ENCODE results near the gene OR2V2.

The OR2V2 gene

GRCh38 chr5:181170237-181170825, 22.9 kb downstream of the OR2V2 start:
- TF ChIP-seq ZFP30 (CRISPR knock-in tag; IDR thresholded peaks at IDR 0.05) (no peak), ZC3H10 (CRISPR knock-in tag; IDR thresholded peaks at IDR 0.05) (no peak), ESRRG (CRISPR knock-in tag; IDR thresholded peaks at IDR 0.05) (no peak), TCF4 (CRISPR knock-in tag; IDR thresholded peaks at IDR 0.05; ENCODE audit: borderline replicate concordance) (no peak), CREB5 (CRISPR knock-in tag; IDR thresholded peaks at IDR 0.05; ENCODE audit: low read depth) (no peak), TOX (CRISPR knock-in tag; IDR thresholded peaks at IDR 0.05; ENCODE audit: borderline replicate concordance) (no peak)
- TF ChIP-seq, protein P1, sequence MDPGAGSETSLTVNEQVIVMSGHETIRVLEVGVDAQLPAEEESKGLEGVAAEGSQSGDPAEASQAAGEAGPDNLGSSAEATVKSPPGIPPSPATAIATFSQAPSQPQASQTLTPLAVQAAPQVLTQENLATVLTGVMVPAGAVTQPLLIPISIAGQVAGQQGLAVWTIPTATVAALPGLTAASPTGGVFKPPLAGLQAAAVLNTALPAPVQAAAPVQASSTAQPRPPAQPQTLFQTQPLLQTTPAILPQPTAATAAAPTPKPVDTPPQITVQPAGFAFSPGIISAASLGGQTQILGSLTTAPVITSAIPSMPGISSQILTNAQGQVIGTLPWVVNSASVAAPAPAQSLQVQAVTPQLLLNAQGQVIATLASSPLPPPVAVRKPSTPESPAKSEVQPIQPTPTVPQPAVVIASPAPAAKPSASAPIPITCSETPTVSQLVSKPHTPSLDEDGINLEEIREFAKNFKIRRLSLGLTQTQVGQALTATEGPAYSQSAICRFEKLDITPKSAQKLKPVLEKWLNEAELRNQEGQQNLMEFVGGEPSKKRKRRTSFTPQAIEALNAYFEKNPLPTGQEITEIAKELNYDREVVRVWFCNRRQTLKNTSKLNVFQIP (CRISPR knock-in tag; IDR thresholded peaks at IDR 0.05; ENCODE audit: borderline replicate concordance, low read depth): no peak
- TF ChIP-seq, protein P2, sequence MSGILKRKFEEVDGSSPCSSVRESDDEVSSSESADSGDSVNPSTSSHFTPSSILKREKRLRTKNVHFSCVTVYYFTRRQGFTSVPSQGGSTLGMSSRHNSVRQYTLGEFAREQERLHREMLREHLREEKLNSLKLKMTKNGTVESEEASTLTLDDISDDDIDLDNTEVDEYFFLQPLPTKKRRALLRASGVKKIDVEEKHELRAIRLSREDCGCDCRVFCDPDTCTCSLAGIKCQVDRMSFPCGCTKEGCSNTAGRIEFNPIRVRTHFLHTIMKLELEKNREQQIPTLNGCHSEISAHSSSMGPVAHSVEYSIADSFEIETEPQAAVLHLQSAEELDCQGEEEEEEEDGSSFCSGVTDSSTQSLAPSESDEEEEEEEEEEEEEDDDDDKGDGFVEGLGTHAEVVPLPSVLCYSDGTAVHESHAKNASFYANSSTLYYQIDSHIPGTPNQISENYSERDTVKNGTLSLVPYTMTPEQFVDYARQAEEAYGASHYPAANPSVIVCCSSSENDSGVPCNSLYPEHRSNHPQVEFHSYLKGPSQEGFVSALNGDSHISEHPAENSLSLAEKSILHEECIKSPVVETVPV (CRISPR knock-in tag; IDR thresholded peaks at IDR 0.05): no peak
- ATAC-seq: peak; percentile 1; the same call in 2 of the 3 replicates

DNA sequence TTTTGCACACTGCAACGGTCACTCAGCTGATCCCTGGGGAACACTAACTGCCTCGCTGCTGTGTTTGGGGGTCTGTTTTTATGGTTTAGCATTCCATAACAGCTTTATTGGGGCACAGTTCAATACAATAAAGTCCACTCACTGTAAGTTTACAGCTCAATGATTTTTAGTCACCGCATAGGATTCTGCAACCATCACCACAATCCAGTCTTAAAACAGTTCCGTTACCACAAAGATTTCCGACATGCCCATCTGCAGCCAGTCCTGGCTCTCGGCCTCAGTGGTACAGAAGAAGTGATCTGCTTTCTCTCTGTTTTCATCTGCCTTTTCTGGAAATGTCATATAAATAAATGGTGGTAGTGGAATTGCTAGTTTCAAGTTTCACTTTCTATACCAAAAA, 23.6 kb downstream of the OR2V2 start:
- no peak for ATAC-seq
- TF ChIP-seq ESRRG (CRISPR knock-in tag; IDR thresholded peaks at IDR 0.05) (no peak), ZNF565 (CRISPR knock-in tag; conservative IDR thresholded peaks at IDR 0.05; ENCODE audit: low read depth) (no peak), GLIS3 (CRISPR knock-in tag; IDR thresholded peaks at IDR 0.05) (no peak), TCF4 (CRISPR knock-in tag; IDR thresholded peaks at IDR 0.05; ENCODE audit: borderline replicate concordance) (no peak), ZNF70 (CRISPR knock-in tag; IDR thresholded peaks at IDR 0.05) (no peak), ISL1 (CRISPR knock-in tag; IDR thresholded peaks at IDR 0.05) (no peak), SNAI2 (CRISPR knock-in tag; IDR thresholded peaks at IDR 0.05) (no peak), TSHZ2 (CRISPR knock-in tag; IDR thresholded peaks at IDR 0.05) (no peak)
- TF ChIP-seq, protein P2 (CRISPR knock-in tag; IDR thresholded peaks at IDR 0.05): no peak

GRCh38 chr5:181171782-181172181, 24.4 kb downstream of the OR2V2 start:
- ATAC-seq: no peak
- TF ChIP-seq, protein P3, sequence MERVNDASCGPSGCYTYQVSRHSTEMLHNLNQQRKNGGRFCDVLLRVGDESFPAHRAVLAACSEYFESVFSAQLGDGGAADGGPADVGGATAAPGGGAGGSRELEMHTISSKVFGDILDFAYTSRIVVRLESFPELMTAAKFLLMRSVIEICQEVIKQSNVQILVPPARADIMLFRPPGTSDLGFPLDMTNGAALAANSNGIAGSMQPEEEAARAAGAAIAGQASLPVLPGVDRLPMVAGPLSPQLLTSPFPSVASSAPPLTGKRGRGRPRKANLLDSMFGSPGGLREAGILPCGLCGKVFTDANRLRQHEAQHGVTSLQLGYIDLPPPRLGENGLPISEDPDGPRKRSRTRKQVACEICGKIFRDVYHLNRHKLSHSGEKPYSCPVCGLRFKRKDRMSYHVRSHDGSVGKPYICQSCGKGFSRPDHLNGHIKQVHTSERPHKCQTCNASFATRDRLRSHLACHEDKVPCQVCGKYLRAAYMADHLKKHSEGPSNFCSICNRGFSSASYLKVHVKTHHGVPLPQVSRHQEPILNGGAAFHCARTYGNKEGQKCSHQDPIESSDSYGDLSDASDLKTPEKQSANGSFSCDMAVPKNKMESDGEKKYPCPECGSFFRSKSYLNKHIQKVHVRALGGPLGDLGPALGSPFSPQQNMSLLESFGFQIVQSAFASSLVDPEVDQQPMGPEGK (CRISPR knock-in tag; IDR thresholded peaks at IDR 0.05; ENCODE audit: borderline replicate concordance): no peak
- TF ChIP-seq ESRRG (CRISPR knock-in tag; IDR thresholded peaks at IDR 0.05): no peak
- no peak for TF ChIP-seq CREB5 (CRISPR knock-in tag; IDR thresholded peaks at IDR 0.05; ENCODE audit: low read depth)
- no peak for TF ChIP-seq ARNTL (CRISPR knock-in tag; IDR thresholded peaks at IDR 0.05; ENCODE audit: borderline replicate concordance, low read depth)
- TF ChIP-seq BACH2 (CRISPR knock-in tag; IDR thresholded peaks at IDR 0.05; ENCODE audit: borderline replicate concordance): no peak
- TF ChIP-seq OSR1 (CRISPR knock-in tag; IDR thresholded peaks at IDR 0.05): no peak
- TF ChIP-seq GLIS3 (CRISPR knock-in tag; IDR thresholded peaks at IDR 0.05): no peak
- no peak for TF ChIP-seq CSDC2 (CRISPR knock-in tag; IDR thresholded peaks at IDR 0.05)
- TF ChIP-seq ISL1 (CRISPR knock-in tag; IDR thresholded peaks at IDR 0.05): no peak
- no peak for TF ChIP-seq ZNF8 (CRISPR knock-in tag; IDR thresholded peaks at IDR 0.05)
- no peak for TF ChIP-seq TCF4 (CRISPR knock-in tag; IDR thresholded peaks at IDR 0.05; ENCODE audit: borderline replicate concordance)
- TF ChIP-seq, protein P1 (CRISPR knock-in tag; IDR thresholded peaks at IDR 0.05; ENCODE audit: borderline replicate concordance, low read depth): no peak
- no peak for TF ChIP-seq PPARA (CRISPR knock-in tag; IDR thresholded peaks at IDR 0.05; ENCODE audit: borderline replicate concordance)
- TF ChIP-seq ZNF565 (CRISPR knock-in tag; conservative IDR thresholded peaks at IDR 0.05; ENCODE audit: low read depth): no peak
- TF ChIP-seq ZFP3 (CRISPR knock-in tag; IDR thresholded peaks at IDR 0.05): no peak
- TF ChIP-seq ZC3H10 (CRISPR knock-in tag; IDR thresholded peaks at IDR 0.05): no peak
- no peak for TF ChIP-seq RARB (CRISPR knock-in tag; IDR thresholded peaks at IDR 0.05)
- TF ChIP-seq ZNF70 (CRISPR knock-in tag; IDR thresholded peaks at IDR 0.05): no peak
